ENCODE measurements around the gene INAFM1.

The INAFM1 gene

DNA sequence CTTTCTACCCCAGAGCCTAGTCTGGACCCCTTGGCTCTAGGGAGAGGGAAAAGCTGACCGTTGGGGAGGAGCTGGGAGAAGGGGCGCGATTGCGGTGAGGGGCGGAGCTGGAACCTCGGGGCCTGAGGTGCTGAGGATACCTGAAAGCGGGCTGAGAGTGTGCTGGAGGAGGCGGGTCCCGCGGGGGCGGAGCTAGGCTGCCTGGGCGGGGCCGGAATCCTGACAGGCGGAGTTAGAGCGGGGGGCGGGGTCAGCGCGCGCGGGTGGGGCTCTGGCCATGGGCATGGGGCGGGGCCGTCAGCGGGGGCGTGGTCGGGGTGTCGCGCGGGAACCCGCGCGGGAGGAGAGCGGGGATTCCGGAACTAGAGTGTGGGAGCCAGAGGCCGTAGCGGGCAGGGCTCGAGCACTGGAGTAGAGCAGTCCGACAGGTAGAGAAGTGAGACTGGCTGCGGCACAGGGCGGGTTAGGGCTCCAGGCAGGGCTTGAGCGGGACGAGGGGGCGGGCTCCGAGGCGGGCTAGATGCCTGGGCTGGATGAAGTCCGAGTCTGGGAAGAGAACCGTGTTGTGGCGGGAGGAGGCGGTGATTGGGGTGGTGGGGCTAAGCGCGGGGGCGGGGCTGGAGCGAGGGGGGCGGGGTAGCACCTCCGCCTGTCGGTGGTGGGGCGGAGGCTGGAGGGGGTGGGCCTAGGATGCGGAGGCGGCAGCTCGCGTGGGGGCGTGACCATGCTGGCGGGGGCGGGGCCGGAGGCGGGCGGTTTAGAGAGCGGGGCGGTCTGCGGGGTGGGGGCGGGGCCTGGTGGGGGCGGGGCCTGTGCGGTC lies at the start of gene INAFM1:
TSS of gene INAFM1 (plus strand) at position 815 of the 820 bp plus-strand sequence. CDS start 35 bp downstream, outside the sequence.
- DNase-seq: peak; percentile 95 to 96

DNA sequence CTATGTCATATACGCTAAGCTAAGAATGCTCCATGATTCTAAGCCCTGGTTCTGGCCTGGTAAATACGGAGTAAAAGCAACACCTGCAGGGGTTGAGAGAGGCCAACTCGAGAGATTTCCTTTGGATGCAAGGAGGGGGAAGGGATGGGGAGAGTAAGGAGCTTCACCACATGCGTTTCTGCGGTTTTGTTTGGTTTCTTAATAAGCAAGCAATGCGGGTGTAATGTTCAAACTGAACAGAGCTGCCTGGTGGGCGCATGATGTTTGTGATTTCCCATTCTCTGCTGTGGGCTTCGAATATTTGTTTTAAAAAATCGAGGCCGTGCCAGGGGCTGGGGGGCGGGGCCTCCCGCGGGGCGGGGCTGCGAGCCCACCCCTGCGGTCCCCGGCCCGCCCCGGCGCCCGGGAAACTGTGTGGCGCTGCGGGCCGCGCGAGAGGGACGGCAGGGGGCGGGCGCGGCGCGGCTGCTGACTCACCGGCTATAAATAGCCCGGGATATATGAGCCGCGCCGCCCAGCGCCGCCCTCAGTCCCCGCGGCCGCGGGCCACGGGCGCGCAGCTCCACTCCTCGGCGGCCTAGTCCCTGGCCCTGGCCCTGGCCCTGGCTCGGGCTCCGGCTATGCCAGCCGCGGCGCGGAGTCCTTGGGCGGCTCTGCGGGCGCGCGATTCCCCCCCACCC lies 48.8 kb upstream of the INAFM1 start:
- peak; percentile 76 to 79 for DNase-seq

DNA sequence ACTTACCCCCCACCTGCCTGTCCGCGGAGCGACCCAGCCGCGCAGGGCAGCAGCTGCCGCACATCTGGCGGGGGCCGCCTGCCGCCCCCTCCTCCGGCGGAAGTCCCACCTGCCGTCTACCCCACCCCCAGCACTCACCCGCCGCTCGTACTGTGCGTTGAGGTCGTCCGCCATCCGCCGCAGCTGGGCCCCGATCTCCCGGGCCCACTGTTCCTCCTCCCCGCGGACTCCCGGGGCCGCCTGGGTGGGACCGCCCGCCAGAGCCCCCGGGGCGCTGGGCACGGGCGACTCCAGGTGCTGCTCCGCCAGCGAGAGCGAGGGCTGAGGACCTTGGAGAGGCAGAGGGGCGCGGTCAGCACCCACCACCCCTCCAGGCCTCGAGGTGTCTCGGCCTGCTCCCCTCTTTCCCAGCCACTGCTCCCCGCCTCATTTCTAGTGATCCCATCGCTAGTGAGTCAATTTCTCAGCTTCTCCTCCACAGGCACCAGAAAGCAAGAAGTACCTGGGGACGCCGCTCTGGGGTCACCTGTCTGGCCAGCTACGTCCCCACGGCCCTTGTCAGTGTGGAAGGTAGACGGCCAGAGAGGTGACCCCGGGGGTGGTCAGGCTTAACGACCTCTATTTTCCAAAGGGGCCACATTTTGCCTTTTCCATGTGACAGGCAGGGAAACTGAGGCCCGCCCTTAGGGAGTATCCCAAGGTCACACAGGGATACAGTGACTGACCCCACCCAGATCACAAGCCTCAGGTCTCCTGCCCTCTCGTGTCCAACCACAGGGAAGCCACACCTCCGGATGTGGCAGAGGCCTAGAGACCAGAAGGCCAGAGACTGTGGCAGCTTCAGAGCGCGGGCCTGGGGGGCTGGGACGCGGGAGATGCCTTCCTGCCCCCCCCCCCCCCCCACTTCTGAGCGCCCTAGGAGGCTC lies 48.0 kb upstream of the INAFM1 start:
- DNase-seq: no peak

DNA sequence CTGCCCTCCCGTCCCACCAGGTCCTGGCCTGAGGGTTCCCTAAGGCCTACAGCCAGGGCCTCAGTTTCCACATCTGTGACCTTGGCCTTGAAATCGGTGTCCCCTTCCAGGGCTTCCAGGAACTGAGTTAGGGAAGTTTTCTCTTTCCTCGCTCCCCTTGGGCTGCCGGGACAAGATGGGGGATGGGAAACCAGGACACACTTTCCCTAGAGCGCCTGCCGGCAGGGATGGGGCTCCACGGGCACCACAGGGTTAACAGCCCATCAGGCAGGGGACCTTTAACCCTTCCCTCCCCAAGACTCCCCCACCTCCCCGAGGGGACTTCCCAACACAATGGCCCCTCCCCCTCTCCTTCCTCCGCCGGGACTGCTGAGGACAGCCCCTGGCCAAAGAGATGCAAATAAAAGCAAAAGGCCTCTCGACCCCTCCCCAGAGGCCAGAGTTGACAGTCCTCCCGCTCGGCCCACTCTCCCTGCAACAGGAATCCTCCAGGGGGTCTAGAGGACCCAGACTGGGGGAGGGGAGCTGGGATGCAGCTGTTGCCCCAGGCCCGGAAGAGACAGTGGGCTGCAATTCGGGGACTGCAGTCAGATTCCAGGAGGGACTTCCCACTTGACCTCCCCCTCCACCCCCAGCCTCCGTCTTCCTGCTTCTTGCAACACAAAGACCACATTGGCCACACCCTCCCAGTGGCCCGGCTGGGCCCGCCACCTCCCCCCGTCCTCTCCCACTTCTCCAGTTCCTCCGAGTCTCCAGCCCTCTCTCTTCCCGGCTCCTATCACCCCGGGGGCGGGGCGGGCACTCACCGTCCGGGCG lies 47.1 kb upstream of the INAFM1 start:
- DNase-seq: no peak

DNA sequence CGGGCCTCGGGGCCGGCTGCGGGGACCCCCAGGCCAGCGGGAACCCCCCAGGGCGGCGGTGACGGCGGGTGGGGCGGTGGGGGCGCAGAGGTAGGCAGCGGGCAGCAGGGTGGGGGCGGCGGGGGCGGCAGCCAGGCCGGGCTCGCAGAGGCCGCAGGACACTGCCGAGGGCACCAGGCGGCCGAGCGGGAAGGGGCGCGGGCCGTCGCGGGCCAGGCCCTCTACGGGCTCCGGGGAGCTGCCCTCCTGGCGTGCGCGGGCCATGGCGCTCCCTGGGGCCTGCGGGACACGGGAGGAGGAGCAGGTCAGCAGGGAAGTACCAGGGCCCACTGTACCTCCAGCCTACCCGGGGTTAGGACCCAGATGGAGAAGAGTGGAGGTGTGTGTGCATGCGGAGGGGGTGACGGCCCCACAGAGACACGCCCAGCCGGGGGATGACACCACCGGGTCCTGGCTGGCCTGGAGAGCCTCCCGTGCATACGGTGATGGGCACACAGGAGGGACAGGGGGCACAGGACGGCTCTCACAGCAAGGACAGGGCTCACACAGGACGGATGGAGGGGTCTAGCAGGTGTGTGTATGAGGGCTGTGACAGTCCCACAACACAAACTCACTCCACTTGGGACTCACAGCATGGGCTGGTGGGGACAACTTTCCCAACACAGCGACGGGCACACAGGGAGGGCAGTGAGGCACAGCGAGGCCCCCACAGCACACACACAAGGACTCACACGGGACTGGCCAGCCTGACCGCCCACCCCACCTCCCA lies 46.3 kb upstream of the INAFM1 start:
- no peak for DNase-seq

DNA sequence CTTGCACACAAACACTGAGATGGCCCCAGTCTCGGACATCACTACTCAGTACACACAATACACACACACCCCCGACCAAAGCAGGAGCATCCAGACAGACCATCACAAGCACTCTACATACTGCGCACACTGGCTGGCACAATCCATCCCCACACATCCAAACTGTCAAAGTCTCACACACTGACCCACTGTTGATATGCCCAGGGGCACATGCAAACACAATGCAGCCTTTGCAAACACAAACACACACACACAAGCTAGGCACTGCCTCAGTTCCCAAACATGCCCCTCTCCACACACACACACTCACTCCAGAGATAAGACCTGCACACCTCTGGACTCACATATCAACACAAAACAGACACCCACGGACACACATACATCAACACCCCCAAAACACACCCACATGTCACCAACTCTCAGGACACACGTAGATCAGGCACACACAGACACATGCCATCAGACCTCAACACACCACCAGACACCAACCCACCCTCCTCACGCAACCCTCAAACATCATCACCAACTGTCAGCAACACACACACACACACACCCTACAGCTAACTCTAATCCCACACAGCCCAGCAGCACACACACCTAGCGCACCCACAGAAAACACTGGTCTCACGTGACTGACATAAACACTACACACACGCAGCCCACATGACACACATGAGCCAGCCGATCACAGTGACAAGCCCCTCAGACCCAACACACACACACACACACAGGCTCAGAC lies 45.6 kb upstream of the INAFM1 start:
- DNase-seq: no peak

DNA sequence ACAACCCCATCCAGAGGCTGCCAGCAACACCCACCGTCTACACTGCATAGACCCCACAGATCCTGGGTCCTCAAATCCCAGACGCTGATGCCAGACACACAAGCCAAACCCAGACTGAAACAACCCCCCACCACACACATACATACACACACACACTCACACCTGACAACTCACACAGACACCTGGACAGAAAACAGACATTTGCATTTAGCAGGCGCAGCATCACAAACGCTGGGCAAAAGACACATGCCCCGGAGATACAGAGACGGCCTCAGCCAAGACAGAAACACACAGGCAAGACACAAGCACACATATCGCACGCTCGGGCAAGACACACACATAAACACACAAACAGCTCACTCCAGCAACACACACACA lies 45.0 kb upstream of the INAFM1 start:
- no peak for DNase-seq

DNA sequence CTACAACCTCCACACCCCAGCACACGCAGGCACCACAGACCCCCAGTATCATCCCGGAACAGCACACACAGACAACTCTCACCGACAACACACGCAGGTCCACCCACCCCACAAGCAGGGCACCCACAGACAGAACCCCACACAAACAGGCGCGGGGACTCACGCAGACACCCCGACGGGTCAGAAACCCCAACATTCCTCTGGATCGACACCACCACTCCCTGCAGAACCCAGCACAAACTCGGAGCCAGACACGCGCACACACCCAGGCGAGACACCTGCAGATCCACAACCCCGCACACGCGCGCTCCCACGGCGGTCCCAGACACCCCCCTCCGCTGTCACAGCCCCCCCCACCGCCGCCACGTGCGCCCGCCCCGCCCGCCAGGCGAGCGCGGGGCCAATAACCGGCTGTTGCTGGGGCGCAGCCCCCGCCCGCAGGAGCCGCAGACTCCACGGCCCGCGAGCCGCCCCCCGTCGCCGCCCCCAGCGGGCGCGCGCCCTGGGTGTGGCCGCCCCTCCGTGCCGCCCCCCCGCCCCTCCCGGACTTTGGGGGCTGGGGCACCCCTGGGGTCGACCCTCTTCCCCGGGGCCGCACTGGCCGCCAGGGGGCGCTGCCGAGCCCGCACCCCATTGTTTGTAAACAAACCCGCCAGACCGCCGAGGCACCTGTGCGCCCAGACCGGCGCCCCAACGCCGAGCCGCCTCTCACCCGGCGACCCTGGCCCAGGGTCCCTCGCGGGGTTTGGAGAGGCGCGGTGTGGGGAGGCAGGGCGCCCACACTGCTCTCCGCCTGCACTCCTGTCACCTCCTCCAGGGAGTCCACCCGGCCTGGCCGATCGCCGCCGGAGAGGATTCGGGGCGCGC lies 44.4 kb upstream of the INAFM1 start:
- DNase-seq: no peak

DNA sequence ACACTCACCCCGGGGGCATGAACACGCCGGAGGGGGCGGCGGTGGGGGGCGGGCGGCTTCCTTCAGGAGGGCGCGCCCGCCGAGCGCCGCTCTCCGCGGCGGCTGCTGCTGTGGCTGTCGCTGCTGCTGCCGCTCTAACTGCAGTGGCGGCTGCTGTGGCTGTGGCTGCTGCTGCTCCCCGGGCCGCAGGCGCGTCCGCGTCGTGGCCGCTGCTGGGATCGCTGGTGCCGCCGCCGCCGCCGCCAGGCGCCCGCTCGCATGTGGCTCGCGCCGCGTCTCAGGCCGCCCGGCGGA lies 43.8 kb upstream of the INAFM1 start, which contains the start of gene BBC3:
TSS of gene BBC3 (minus strand) at position 279 of the 294 bp plus-strand sequence. CDS start 2,768 bp downstream, outside the sequence.
- DNase-seq: no peak

DNA sequence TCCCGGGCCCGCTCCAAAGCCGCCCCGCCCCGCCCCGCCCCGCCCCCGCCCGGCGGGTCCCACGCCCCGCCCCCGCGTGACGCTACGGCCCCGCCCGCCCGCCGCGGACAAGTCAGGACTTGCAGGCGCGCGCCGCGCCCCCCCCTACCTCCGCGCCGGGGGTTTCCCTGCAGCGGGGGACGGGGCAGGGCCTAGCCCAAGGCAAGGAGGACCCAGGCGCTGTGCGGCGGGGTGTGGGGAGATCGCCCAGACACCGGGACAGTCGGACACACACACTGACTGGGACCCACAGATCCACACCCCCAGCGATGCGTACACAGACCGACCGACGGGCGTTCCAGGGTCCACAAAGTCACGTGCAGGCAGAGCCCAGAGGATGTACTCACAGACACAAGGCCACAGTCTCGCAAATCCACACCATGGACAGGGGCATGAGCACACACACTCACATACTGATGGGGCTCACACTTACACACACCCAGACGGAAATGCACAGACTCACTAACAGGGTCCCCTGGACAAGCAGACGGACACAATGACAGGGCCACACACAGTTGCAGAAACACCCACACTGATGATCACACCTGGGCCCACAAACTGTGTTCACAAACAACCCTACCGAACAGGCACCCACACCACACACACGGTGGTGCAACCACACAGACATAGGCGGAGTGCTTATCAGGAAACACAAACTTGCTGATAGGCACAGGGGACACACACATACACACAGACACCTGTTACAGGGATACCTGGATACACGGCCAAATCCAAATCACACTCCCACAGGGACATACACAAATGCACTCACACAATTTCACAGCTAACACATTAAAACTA lies 43.2 kb upstream of the INAFM1 start:
- DNase-seq: no peak

DNA sequence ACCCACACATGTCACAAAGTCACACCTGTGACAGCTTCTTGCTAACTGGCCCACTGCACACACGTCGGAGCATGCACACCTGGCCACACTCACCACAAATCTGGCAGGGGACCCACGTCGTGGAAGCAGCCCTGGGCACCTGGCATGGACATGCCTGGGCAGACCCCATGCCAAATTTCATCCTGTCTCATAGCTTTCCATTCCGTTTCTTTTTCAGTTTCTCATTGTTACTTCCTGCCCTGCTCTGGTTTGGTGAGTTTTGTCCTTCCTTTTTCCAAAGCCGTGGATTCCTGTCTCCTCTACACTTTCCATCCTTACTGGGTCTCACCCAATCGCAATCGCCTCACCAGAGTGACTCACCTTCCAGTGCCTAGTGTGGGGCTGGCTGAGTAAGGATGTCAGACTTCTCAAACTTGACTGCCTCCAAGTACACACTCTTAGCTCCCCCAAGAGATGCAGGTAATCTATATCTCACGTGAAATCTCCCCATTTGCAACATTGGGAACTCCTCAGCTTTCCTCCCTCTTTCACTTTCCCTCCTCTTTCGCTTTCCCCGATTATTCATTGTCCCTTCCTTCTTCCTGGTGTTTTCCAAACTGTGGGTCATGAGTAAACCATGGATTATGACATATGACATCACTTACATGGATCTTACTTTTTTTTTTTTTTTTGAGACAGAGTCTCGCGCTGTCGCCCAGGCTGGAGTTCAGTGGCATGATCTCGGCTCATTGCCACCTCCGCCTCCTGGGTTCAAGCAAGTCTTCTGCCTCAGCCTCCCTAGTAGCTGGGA lies 42.1 kb upstream of the INAFM1 start:
- no peak for DNase-seq

DNA sequence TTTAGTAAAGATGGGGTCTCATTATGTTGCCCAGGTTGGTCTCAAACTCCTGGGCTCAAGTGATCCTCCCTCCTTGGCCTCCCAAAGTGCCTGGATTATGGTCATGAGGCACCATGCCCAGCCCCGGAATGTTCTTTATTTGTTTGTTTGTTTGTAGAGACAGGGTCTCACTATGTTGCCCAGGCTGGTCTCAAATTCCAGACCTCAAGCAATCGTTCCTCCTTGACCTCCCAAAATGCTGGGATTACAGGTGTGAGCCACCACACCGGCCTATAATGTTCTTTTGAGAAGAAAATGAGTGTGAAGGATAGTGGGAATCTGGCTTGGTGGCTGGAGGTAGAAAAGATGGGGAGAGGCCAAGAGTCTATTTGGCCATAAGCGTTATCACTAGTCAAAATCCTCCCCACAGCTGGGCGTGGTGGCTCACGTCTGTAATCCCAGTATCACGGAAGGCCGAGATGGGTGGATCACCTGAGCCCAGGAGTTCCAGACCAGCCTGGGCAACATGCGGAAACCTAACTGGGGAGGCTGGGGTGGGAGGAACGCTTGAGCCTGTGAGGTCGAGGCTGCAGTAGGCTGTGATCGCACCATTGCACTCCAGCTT lies 38.5 kb upstream of the INAFM1 start:
- no peak for DNase-seq

DNA sequence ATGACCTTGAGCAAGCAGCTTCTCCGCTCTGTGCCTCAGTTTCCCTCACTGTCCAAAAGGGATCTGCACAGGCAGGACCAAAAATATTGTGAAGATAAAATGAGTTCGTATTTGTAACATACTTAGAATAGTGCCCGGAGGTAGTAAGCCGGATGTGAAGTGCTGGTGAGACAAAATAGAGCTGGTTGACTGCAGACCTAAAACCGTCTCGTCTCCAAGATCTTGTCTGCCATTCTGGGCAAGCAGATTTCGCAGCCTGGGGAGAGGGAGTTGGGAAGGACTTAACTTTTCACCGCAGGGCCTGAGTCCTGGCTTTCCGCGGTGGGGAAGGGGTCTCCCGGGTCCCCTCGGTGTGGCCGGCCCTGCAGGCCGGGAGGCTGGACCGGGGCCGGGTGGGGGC lies 35.5 kb upstream of the INAFM1 start:
- DNase-seq: no peak

DNA sequence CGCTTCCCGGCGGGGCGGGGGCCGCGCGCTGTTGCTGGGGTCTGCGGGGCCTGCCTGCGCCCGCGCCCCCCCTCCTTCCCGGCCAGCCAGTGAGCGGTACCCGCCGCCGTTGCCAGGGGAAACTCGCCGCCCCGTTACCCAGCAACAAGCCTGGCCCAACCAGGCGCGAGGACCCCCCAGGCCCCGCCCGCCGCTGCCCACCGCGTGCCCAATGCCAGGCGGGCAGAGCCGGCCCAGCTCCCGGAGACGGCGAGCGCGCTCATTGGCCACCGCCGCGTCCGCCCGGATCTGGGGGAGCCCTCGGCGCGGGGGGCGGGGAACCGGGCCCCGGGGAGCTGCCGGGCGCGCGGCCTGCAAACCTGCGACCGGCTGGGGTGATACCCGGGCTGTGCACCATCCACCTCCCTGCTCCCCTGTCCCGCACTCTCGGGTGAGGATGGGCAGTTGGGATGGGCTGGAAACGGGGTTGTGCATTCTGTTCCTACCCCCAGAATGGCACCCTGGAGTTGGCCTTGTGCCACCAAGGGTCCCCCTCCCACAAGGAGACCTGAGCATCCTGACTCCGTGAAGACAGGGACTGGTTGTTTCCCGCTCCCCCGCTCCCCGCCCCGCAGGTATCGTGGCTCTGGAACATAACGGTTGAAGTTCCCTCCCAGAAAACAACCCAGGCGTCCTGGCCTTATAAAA lies 34.9 kb upstream of the INAFM1 start:
- no peak for DNase-seq

DNA sequence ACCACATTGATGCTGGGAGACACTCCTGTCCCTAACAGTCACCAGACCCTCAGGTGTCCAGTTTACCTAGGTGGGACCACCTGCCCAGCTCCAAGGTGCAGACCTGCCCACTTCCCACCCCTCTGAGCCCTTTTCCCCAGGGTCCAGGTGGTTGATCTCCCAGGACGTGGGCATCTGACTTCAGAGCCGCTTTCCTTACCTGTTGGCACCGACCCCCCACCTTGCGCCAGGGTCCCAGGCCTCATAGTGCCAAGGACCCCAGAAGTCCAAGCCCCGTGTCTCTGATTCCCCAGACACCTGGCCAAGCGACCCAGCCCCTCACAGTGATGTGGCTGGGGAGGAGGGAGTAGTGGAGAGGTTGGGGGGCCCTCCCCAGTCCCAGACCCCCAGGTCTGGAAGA lies 34.1 kb upstream of the INAFM1 start:
- no peak for DNase-seq

DNA sequence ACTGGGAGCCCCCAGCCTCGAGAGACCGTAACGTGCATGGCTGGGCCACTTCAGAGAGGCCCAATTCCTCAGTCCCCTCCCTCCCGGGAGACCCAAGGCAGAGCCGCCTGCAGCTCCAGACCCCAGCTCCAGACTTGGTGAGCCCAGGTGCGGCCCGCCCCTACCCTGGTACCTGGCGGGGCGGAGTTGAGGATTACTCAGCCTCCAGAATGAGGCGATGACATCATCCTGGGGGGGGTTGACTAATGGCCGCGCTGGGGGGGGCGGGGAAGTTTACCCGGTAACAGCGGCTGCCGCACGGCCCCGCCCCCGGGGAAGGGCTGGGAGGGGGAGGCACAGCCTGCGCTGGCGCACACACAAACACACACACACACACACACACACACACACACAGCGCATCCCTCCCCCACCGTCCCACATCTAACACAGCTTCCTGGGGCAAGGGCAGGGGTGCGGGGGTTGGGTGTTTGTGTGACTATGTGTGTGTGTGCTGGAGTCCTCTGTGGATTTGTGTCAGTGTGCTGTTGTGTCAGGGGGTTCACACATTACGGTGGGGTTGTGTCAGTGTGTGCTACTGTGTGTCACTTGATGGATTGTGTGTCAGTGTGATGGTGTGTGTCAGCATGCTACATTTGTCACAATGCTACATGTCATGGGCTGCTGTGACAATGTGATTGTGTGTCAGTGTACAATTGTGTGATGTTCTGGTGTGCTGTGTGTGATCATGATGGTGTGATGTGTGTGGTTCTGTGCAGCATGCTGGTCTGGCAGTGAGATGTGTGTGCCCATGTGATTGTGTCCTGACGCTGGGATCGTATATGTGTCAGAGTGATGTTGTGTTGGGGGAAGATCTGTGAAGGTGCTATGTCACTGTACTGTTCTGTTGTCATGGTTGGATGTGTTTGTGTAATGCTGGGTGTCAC lies 33.4 kb upstream of the INAFM1 start:
- DNase-seq: peak in 1 of 2 experiments; percentile 74
